SH-SY5Y (cell line): ENCODE measurements around the gene ABCC4.

ENCODE experiments used
- GATA2 ChIP-seq: IDR thresholded peaks from 2 replicates; pipeline ENCODE4 v1.6.1; 2011; ENCODE audit warnings: mild to moderate bottlenecking, low read depth, low read length
- GATA3 ChIP-seq: IDR thresholded peaks from 2 replicates; pipeline ENCODE4 v1.6.1; 2011; ENCODE audit warnings: low read depth, mild to moderate bottlenecking, low read length, moderate library complexity

DNA sequence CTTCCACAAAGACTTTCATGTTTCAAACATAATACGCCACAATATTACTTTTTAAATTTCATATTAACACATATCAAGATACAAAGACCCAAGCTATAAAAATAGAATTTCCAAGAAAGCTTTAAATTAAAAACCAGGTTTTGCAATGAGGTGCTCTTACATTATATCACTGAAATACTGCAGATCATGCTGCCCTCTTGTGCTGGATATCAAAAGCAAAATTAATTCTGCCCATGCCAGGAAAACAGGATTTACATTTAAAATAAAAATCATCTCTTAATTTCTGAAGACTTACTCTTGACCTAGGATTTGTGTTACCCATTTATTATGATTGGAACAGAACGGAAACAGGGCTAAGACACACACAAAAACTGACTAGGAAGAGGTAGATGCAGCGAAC, 145.0 kb downstream of the ABCC4 start:
- no peak for TF ChIP-seq GATA2
- no peak for TF ChIP-seq GATA3
